Brain microvascular endothelial cell (primary cell): Measurements from ENCODE around the gene GATA2.

Experiments used
- DNase-seq: peaks from one replicate; pipeline ENCODE4 v3.0.0-alpha.2; 2020
- H3K27ac ChIP-seq: fragments of 250-450 bp; sonication (Bioruptor Pico); 2 replicates; pipeline ENCODE4 v1.5.1; 2020; ENCODE audit warnings: mild to moderate bottlenecking, moderate library complexity
- H3K27me3 ChIP-seq: fragments of 250-450 bp; sonication (Bioruptor Pico); replicated peaks from 2 replicates; pipeline ENCODE4 v1.5.1; 2020; ENCODE audit warnings: mild to moderate bottlenecking
- H3K36me3 ChIP-seq: fragments of 250-450 bp; sonication (Bioruptor Pico); replicated peaks from 2 replicates; pipeline ENCODE4 v1.5.1; 2020; ENCODE audit warnings: mild to moderate bottlenecking
- H3K4me3 ChIP-seq: 2 replicates; pipeline ENCODE4 v1.5.1; 2011; ENCODE audit warnings: low read depth, mild to moderate bottlenecking, control low read depth, low read length, moderate library complexity
- CTCF ChIP-seq: IDR thresholded peaks from 2 replicates; pipeline ENCODE4 v1.5.1; 2011; ENCODE audit warnings: low read depth, mild to moderate bottlenecking, moderate library complexity, low read length, control low read depth, inconsistent platforms; ENCODE audit errors: missing control alignments
- in situ Hi-C: cut with HindIII; loops from 2 replicates; pipeline ENCODE4 v1.10.0; 2017; ENCODE audit warnings: low sequenced_read_pairs, low pct_ligation_motif_present

GATA2 gene

DNA sequence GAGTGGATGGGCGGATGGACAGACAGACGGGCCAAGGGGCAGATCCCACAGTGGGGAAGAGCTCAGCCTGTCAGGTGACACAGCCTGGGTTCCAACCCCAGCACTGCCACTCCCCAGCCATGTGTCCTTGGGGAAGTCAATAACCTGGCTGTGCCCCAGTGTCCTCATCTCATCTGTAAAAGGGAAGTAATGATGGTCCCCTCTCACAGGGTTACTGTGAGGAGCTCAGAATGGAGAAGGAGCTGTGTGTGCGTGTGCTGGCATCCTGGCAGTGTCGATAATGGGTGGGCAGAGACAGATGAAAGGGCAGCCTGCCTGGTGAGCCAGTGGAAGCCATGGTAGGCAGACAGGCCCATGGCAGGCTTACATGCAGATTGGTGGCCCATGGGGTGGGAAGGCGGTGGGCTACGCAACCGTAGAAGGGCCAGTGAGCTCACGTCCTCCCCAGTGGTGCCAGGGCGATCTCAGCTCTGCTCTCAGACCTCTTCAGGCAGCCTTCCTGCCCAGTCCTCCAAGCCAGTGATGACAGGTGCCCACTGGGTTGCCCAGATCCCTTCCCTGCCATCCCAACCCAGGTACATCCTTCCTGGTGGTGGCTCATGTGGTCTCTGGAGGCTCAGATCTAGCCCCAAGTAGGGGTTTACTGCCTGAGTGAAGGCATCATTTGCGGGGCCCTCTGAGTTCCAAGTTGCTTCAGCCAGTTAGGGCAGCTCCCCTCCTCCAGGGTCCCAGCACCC is 24.0 kb downstream of the GATA2 start:
- no peak for DNase-seq
- H3K27me3 ChIP-seq, result peaks cover 39% of the 10 kb centered on the region
- no peak overlapping the region for H3K27ac ChIP-seq
- no peak overlapping the region for H3K4me3 ChIP-seq
- in situ Hi-C loops, result no loop called here
- H3K36me3 ChIP-seq, result no peaks in the 10 kb centered on the region
- no peak for TF ChIP-seq CTCF

DNA sequence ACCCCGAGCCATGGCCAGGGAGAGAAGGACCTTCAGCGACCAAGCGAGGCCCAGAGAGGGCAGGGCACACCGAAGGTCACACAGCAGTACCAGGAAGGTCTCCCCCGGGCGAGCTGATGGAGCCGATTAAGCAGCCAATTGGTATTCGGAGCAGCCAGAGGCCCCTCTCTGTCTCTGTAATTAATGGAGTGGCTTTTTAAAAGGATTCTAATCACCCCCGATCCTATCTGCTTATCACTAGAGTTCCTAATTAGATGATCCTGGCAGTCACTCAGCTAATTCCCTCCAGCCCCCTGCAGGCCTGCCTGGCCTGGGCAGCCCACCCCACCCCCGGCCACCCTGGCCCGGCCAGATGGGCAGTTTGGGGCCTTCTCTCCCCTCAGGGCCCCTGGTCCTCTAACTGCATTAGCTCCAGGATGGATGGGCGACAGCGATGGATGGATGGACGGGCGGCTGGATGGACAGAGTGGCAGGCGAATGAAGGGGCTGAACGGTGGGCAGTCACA is 24.7 kb downstream of the GATA2 start:
- DNase-seq, result no peak
- Histone ChIP-seq H3K4me3 (no peak overlapping the region), H3K36me3 (no peaks in the 10 kb centered on the region), H3K27ac (no peak overlapping the region), H3K27me3 (peaks cover 32% of the 10 kb centered on the region)
- in situ Hi-C loops, result no loop called here
- TF ChIP-seq CTCF, result no peak

- no peak for TF ChIP-seq CTCF
- no peak for DNase-seq
- Histone ChIP-seq H3K4me3 (no peak within 1 kb of the TSS), H3K27ac (no peak within 1 kb of the TSS), H3K36me3 (no peaks in the 10 kb centered on the region), H3K27me3 (peaks cover 28% of the 10 kb centered on the region)
- in situ Hi-C loops, result no loop called here
Measured at GRCh38 chr3:128466840-128467541, 26.0 kb downstream of the GATA2 start, which contains the start of gene DNAJB8. Gene DNAJB8, minus strand, starts transcription at chr3:128466890. Its CDS starts 3,645 bp downstream, at chr3:128463245.

GRCh38 chr3:128464702-128465101 is 28.3 kb downstream of the GATA2 start:
- Histone ChIP-seq H3K27me3 (peaks cover 24% of the 10 kb centered on the region), H3K4me3 (no peak overlapping the region), H3K36me3 (no peaks in the 10 kb centered on the region), H3K27ac (no peak overlapping the region)
- TF ChIP-seq CTCF, result no peak
- in situ Hi-C loops, result no loop called here
- no peak for DNase-seq

DNA sequence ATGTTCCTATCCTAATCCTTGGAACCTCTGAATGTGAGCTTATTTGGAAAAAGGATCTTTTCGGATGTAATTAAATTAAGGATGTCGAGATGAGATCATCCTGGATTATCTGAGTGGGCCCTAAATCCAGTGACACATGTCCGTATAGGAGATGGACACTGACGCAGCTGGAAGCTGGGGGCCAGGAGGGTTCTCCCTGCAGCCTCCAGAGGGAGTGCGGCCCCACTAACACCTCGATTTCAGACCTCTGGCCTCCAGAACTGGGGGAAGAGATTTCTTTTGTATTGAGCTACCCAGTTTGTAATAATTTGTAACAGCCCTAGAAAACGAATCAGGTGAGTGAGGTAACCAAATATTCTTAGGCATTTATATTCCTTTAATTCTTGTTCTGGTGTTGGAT is 28.8 kb downstream of the GATA2 start:
- DNase-seq, result no peak
- peak; percentile 40 for TF ChIP-seq CTCF
- in situ Hi-C loops, result no loop called here

More for the DNA sequence above, 28.8 kb downstream of the GATA2 start:
- Histone ChIP-seq H3K36me3 (no peaks in the 10 kb centered on the region), H3K4me3 (no peak overlapping the region), H3K27me3 (peaks cover 24% of the 10 kb centered on the region), H3K27ac (no peak overlapping the region)
